Naive B cell (primary cell): ENCODE data around the gene C1orf167. TPM values are rescaled to one million over a fixed set of nuclear protein-coding genes. Genes with fewer than 3 reads are reported as not detected.
A peak's percentile ranks its signal among the peaks of the same experiment; 100 is the strongest.

Source experiments
- ATAC-seq, 2 donors: fragments of 150-1000 bp; cut with Tn5 transposase; 2 replicates each; pipeline ENCODE4 v1.10.0; 2021; ENCODE audit warnings: low read depth in 2 of 2, mild to moderate bottlenecking in 2 of 2, moderate library complexity in 2 of 2
- DNase-seq: peaks from one replicate; pipeline ENCODE4 v3.0.0; 2022
- H3K27ac Mint-ChIP-seq, 6 donors: one replicate each; pipeline ENCODE4 v1.8.0; 2020 to 2022; ENCODE audit warnings: mild to moderate bottlenecking in 6 of 6, mixed read lengths in 6 of 6, moderate library complexity in 5 of 6, inconsistent platforms in 2 of 6
- H3K27me3 Mint-ChIP-seq, 3 donors: one replicate each; pipeline ENCODE4 v1.8.0; 2021 to 2022; ENCODE audit warnings: mixed read lengths in 3 of 3, mild to moderate bottlenecking in 1 of 3
- H3K36me3 Mint-ChIP-seq, 2 donors: one replicate each; pipeline ENCODE4 v1.8.0; 2020 to 2022; ENCODE audit warnings: mixed read lengths in 2 of 2, inconsistent platforms in 1 of 2, mild to moderate bottlenecking in 1 of 2
- H3K4me1 Mint-ChIP-seq, 3 donors: one replicate each; pipeline ENCODE4 v1.8.0; 2020 to 2022; ENCODE audit warnings: mixed read lengths in 3 of 3, inconsistent platforms in 1 of 3, mild to moderate bottlenecking in 1 of 3, moderate library complexity in 1 of 3
- H3K4me3 Mint-ChIP-seq, 8 donors: one replicate each; pipeline ENCODE4 v1.8.0; 2020 to 2022; ENCODE audit warnings: mild to moderate bottlenecking in 8 of 8, mixed read lengths in 8 of 8, moderate library complexity in 8 of 8, inconsistent platforms in 2 of 8
- H3K9me3 Mint-ChIP-seq, 7 donors: one replicate each; pipeline ENCODE4 v1.8.0; 2020 to 2022; ENCODE audit warnings: mixed read lengths in 7 of 7, mild to moderate bottlenecking in 5 of 7, inconsistent platforms in 2 of 7, moderate library complexity in 1 of 7
- polyA plus RNA-seq, 6 donors: library from polyadenylated mRNA; unstranded; fragments of 300-500 nt; fragmentation: Illumina TruSeq; gene quantifications; one replicate each; pipeline ENCODE4 v1.2.3, GENCODE V29; 2021; ENCODE audit warnings: low read depth in 6 of 6

C1orf167 gene
- polyA plus RNA-seq, 6 donors from 2014 or later = 2.9 TPM; not detected in 5

DNA sequence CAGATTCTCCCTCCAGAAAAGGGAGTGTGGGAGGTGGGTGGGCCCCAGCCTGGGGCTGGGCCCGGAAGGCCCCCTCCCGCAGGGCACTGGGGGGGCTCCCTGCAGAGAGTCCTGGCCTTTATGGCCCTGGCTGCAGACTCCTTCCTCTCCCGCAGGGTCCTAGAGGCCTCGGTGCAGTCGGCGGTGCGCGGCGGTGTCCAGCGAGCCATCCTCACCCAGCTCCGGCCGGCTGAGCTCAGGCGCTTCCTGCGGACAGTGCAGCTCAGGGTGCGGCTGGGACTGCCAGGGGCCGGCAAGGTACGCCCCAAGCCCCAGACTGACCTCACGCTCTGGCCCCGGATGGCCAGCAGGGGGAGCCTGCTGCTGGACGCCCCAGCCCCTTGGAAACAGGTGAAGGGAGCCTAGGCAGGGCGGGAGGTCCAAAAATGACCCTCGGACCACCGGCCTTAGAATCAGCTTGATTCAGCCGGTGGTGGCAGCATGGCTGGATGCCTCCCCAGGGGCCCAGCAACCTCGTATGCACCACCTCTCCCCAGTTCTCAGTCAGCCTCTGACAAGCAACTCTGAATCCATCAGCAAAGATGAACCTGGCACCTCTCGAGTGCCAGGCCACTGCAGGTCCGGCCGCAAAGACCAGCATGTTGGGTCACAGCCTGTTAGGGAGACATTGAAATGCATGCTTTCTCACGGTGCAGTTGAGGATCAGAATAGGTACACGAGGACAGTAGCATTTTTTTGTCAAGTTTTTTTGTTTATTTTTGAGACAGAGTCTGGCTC lies 23.2 kb downstream of the C1orf167 start:
- H3K27me3 Mint-ChIP-seq = no peaks in the 10 kb centered on the region
- H3K4me1 Mint-ChIP-seq = peaks cover 7 to 26% (median 22%) of the 10 kb centered on the region in 3 donors
- peak overlapping the region in 3 of 6 donors; percentile 43 to 60 (median 49) for H3K27ac Mint-ChIP-seq
- no peaks in the 10 kb centered on the region for H3K36me3 Mint-ChIP-seq
- peak; percentile 73 to 76 for ATAC-seq
- peak; percentile 45 for DNase-seq
- peak overlapping the region in 7 of 8 donors; percentile 55 to 80 (median 63) for H3K4me3 Mint-ChIP-seq
- no peaks in the 10 kb centered on the region for H3K9me3 Mint-ChIP-seq

GRCh38 chr1:11786168-11786567 lies 24.2 kb downstream of the C1orf167 start:
- DNase-seq = no peak

GRCh38 chr1:11787251-11787803 lies 25.3 kb downstream of the C1orf167 start:
- Mint-ChIP-seq H3K9me3 (no peaks in the 10 kb centered on the region), H3K4me1 (peaks cover 16 to 28% (median 26%) of the 10 kb centered on the region in 3 donors), H3K4me3 (no peak overlapping the region), H3K27me3 (no peaks in the 10 kb centered on the region), H3K36me3 (peaks cover 5 to 18% of the 10 kb centered on the region in 2 donors), H3K27ac (peak overlapping the region in 2 of 6 donors; percentile 75 to 86)
- DNase-seq (no peak), ATAC-seq (no peak)

More at GRCh38 chr1:11786168-11786567, 24.2 kb downstream of the C1orf167 start:
- Mint-ChIP-seq H3K27me3 (no peaks in the 10 kb centered on the region), H3K9me3 (no peaks in the 10 kb centered on the region), H3K4me1 (peaks cover 5 to 26% (median 26%) of the 10 kb centered on the region in 3 donors), H3K27ac (peak overlapping the region; percentile 24 to 80 (median 66)), H3K36me3 (peaks cover 5 to 8% of the 10 kb centered on the region in 2 donors), H3K4me3 (peak overlapping the region in 4 of 8 donors; percentile 1 to 80 (median 63))
- ATAC-seq = no peak

DNA sequence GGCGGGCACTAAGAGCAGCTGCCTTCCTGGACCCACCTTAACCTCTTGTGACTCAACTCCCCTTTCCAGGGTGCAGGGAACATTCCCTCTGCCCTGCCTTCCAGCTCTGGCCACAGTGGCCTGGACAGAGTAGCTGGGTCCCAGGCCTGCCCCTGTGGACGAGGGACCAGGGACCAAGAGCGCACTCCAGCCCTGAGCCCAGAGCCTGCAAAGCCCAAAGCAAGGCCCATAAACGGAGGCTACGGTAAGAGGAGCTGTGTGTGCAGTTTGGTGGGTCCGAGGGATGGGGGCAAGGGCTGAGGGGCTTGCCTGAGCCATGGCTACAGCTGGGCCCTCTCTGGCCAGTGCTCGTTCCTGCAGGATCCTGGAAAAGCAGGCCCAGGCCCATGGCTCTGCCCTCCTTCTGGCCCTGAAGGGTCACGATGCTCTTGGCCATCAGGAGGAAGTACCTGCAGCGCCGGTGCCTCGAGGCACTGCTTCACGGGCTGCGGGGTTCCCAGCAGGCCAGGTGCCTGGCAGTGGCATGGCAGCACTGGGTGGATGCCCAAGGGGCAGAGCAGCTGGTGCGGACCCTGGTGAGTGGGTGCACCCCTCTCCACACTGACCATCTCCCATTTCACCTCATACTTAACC lies 25.9 kb downstream of the C1orf167 start:
- ATAC-seq = no peak
- H3K27me3 Mint-ChIP-seq = no peaks in the 10 kb centered on the region
- no peak overlapping the region for H3K4me3 Mint-ChIP-seq
- H3K4me1 Mint-ChIP-seq = peaks cover 16 to 28% (median 26%) of the 10 kb centered on the region in 3 donors
- no peak for DNase-seq
- H3K36me3 Mint-ChIP-seq = peaks cover 5 to 18% of the 10 kb centered on the region in 2 donors
- H3K9me3 Mint-ChIP-seq = no peaks in the 10 kb centered on the region
- peak overlapping the region in 4 of 6 donors; percentile 12 to 86 (median 61) for H3K27ac Mint-ChIP-seq

GRCh38 chr1:11788549-11789053 lies 26.6 kb downstream of the C1orf167 start:
- H3K4me3 Mint-ChIP-seq = no peak overlapping the region
- peak overlapping the region in 3 of 6 donors; percentile 12 to 75 (median 47) for H3K27ac Mint-ChIP-seq
- ATAC-seq = no peak
- no peaks in the 10 kb centered on the region for H3K9me3 Mint-ChIP-seq
- DNase-seq = no peak
- no peaks in the 10 kb centered on the region for H3K27me3 Mint-ChIP-seq
- H3K4me1 Mint-ChIP-seq = peaks cover 16 to 28% (median 26%) of the 10 kb centered on the region in 3 donors
- H3K36me3 Mint-ChIP-seq = peaks cover 5 to 18% of the 10 kb centered on the region in 2 donors

- Mint-ChIP-seq H3K27me3 (no peaks in the 10 kb centered on the region), H3K36me3 (peaks cover 5 to 18% of the 10 kb centered on the region in 2 donors), H3K4me3 (no peak overlapping the region), H3K27ac (peak overlapping the region in 5 of 6 donors; percentile 34 to 95 (median 57)), H3K9me3 (no peaks in the 10 kb centered on the region), H3K4me1 (peaks cover 16 to 28% (median 26%) of the 10 kb centered on the region in 3 donors)
- ATAC-seq = no peak
- no peak for DNase-seq
Observed at GRCh38 chr1:11789126-11790067, 27.4 kb downstream of the C1orf167 start.

DNA sequence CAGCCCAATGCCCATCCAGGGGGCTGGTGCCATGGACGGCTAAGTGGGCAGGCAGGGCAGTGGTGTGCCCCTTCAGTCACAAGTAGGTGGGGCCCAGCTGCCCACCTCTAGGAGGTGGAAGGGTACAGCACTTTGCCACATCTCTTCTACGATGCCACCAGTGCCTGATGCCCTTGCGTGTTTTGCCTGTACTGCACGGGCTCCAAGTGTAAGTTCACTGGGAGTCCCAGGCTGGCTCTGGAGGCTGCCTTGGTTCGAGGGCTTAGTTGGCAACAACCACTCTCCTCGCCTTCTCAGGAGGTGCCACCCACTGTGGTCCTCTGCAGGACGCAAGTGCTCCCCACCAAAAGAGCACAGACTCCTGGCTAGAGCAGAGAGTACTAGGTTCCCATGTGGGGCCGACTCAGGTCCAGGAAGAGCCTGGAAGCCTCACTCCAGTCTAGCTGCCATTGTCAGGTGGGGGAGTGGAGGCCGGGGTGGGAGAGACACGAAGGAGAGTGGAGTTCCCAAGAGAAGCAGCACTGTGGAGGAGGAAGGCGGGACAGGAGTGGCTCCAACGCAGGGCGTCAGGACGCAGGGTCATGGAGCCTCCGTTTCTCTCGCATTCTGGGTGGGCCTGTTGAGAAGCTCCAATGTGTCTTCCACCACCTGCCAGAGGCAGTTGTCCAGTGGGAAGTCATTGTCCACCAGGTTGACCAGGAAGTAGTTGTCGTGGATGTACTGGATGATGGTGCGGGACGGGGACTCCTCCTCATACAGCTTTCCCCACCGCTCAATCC lies 28.3 kb downstream of the C1orf167 start:
- H3K27ac Mint-ChIP-seq = peak overlapping the region in 5 of 6 donors; percentile 7 to 87 (median 78)
- peaks cover 16 to 24% (median 23%) of the 10 kb centered on the region in 3 donors for H3K4me1 Mint-ChIP-seq
- no peaks in the 10 kb centered on the region for H3K9me3 Mint-ChIP-seq
- no peak for ATAC-seq
- H3K36me3 Mint-ChIP-seq = peaks cover 5 to 21% of the 10 kb centered on the region in 2 donors
- H3K27me3 Mint-ChIP-seq = no peaks in the 10 kb centered on the region
- no peak overlapping the region for H3K4me3 Mint-ChIP-seq
- no peak for DNase-seq

- peaks cover 10 to 29% of the 10 kb centered on the region in 2 donors for H3K36me3 Mint-ChIP-seq
- ATAC-seq (no peak), DNase-seq (no peak)
Observed at GRCh38 chr1:11790880-11791715, 29.1 kb downstream of the C1orf167 start.

GRCh38 chr1:11792106-11792505 lies 30.1 kb downstream of the C1orf167 start:
- Mint-ChIP-seq H3K27me3 (no peaks in the 10 kb centered on the region), H3K36me3 (peaks cover 10 to 29% of the 10 kb centered on the region in 2 donors), H3K27ac (peak overlapping the region in 2 of 6 donors; percentile 1 to 76), H3K4me1 (peaks cover 9 to 12% (median 12%) of the 10 kb centered on the region in 3 donors), H3K4me3 (no peak overlapping the region), H3K9me3 (no peaks in the 10 kb centered on the region)
- DNase-seq = no peak
- ATAC-seq = no peak

More at GRCh38 chr1:11790880-11791715, 29.1 kb downstream of the C1orf167 start:
- Mint-ChIP-seq H3K9me3 (no peaks in the 10 kb centered on the region), H3K27me3 (no peaks in the 10 kb centered on the region), H3K27ac (peak overlapping the region in 5 of 6 donors; percentile 42 to 87 (median 60)), H3K4me3 (no peak overlapping the region), H3K4me1 (peaks cover 12 to 19% (median 15%) of the 10 kb centered on the region in 3 donors)

DNA sequence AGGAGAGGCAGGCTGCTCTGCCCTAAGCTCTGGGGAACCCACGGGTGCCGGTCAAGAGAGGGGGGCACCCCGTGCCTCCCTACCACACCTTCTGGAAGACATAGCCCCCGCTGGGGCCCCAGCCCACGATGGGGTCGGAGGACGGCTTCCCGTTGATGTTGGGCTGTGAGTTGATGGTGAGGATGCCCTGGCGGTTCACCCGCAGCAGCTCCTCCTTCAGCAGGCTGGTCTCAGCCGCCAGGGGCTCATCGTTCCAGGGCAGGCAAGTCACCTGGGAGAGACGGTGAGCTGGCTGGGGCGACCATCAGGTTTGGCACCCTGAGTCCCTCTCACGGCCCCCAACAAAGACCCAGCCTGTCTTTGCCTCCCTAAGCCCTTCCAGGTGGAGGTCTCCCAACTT lies 31.8 kb downstream of the C1orf167 start:
- Mint-ChIP-seq H3K4me3 (no peak overlapping the region), H3K36me3 (peaks cover 10 to 29% of the 10 kb centered on the region in 2 donors), H3K9me3 (no peaks in the 10 kb centered on the region), H3K27me3 (no peaks in the 10 kb centered on the region), H3K4me1 (peaks cover 5 to 12% (median 9%) of the 10 kb centered on the region in 3 donors), H3K27ac (no peak overlapping the region)
- DNase-seq (no peak), ATAC-seq (no peak)
